Activated CD4-positive, alpha-beta memory T cell treated with anti-CD3 and anti-CD28 coated beads, Interleukin-2, amount 10 ng/mL, durations not matched to agents 7 days and 5 days (primary cell): ENCODE data around the gene CNIH2. TPM values are rescaled to one million over a fixed set of nuclear protein-coding genes. Genes with fewer than 3 reads are reported as not detected.
"Not testable (repeated sequence)": the region's sequence is repeated elsewhere in the genome, so short reads cannot be mapped to it uniquely, and the experiment has no call there.

ENCODE experiments used
- CTCF ChIA-PET: fragments of 350-600 bp; sonication (Branson Sonifier 250); formaldehyde crosslinking; loops from one replicate; lab custom pipeline; 2021; ENCODE audit warnings: antibody characterized with exemption, inconsistent platforms; lab: Charles Lee
- POLR2A ChIA-PET: fragments of 350-600 bp; sonication (Branson Sonifier 250); formaldehyde crosslinking; loops from one replicate; lab custom pipeline; 2021; ENCODE audit warnings: antibody characterized with exemption; lab: Charles Lee
- DNase-seq: peaks from one replicate; pipeline ENCODE4 v3.0.0-alpha.2; 2020
- H3K27ac Mint-ChIP-seq: one replicate; pipeline ENCODE4 v1.8.0; 2021; ENCODE audit warnings: mild to moderate bottlenecking, mixed read lengths
- H3K27me3 Mint-ChIP-seq: one replicate; pipeline ENCODE4 v1.8.0; 2021; ENCODE audit warnings: mixed read lengths
- H3K36me3 Mint-ChIP-seq: one replicate; pipeline ENCODE4 v1.8.0; 2021; ENCODE audit warnings: low read depth, mixed read lengths
- H3K4me1 Mint-ChIP-seq: one replicate; pipeline ENCODE4 v1.8.0; 2021; ENCODE audit warnings: mixed read lengths
- H3K4me3 Mint-ChIP-seq: one replicate; pipeline ENCODE4 v1.8.0; 2021; ENCODE audit warnings: mild to moderate bottlenecking, mixed read lengths
- H3K9me3 Mint-ChIP-seq: one replicate; pipeline ENCODE4 v1.8.0; 2021; ENCODE audit warnings: mixed read lengths
- total RNA-seq, 2 experiments: library from RNA; stranded (reverse); gene quantifications; one replicate each; pipeline ENCODE4 v1.2.3, GENCODE V29; 2021

The CNIH2 gene
- total RNA-seq, 2 experiments from 2014 or later, result 1.9 to 2.1 TPM

- H3K27ac Mint-ChIP-seq, result no peak overlapping the region
- ChIA-PET POLR2A (interaction anchor here (1.3 to 3.9 kb wide), 2 partner anchors 12 to 26 kb away, joined by 3 to 30 read pairs; partner anchors contain the start of gene YIF1A), CTCF (interaction anchor here (1.1 kb wide), 1 partner anchor 74 kb away, joined by 4 read pairs; no protein-coding TSS in a partner anchor)
- peaks cover 8% of the 10 kb centered on the region for H3K27me3 Mint-ChIP-seq
- peaks cover 39% of the 10 kb centered on the region for H3K4me1 Mint-ChIP-seq
- H3K36me3 Mint-ChIP-seq, result no peaks in the 10 kb centered on the region
- no peak for DNase-seq
- peaks cover 2% of the 10 kb centered on the region for H3K9me3 Mint-ChIP-seq
- no peak overlapping the region for H3K4me3 Mint-ChIP-seq
Measured at GRCh38 chr11:66314561-66315497, 36.9 kb downstream of the CNIH2 start.

GRCh38 chr11:66315498-66315885 is 37.5 kb downstream of the CNIH2 start:
- CTCF ChIA-PET, result interaction anchor here (1.1 kb wide), 1 partner anchor 73 kb away, joined by 4 read pairs; no protein-coding TSS in a partner anchor
- H3K27ac Mint-ChIP-seq, result no peak overlapping the region
- POLR2A ChIA-PET, result interaction anchor here (1.3 kb wide), 1 partner anchor 26 kb away, joined by 3 read pairs; the partner anchor contains the start of gene YIF1A

GRCh38 chr11:66315921-66316811 is 38.2 kb downstream of the CNIH2 start:
- DNase-seq, result no peak
- Mint-ChIP-seq H3K9me3 (peaks cover 7% of the 10 kb centered on the region), H3K27ac (no peak overlapping the region), H3K4me3 (no peak overlapping the region), H3K4me1 (peaks cover 43% of the 10 kb centered on the region), H3K27me3 (peaks cover 13% of the 10 kb centered on the region), H3K36me3 (no peaks in the 10 kb centered on the region)
- POLR2A ChIA-PET, result interaction anchor here (1.3 kb wide), 1 partner anchor 27 kb away, joined by 3 read pairs; the partner anchor contains the start of gene YIF1A
- CTCF ChIA-PET, result interaction anchor here (1.1 kb wide), 1 partner anchor 73 kb away, joined by 4 read pairs; no protein-coding TSS in a partner anchor

More at GRCh38 chr11:66315498-66315885, 37.5 kb downstream of the CNIH2 start:
- peaks cover 13% of the 10 kb centered on the region for H3K27me3 Mint-ChIP-seq
- H3K36me3 Mint-ChIP-seq, result no peaks in the 10 kb centered on the region
- peaks cover 43% of the 10 kb centered on the region for H3K4me1 Mint-ChIP-seq
- no peak overlapping the region for H3K4me3 Mint-ChIP-seq
- DNase-seq, result no peak
- peaks cover 7% of the 10 kb centered on the region for H3K9me3 Mint-ChIP-seq

DNA sequence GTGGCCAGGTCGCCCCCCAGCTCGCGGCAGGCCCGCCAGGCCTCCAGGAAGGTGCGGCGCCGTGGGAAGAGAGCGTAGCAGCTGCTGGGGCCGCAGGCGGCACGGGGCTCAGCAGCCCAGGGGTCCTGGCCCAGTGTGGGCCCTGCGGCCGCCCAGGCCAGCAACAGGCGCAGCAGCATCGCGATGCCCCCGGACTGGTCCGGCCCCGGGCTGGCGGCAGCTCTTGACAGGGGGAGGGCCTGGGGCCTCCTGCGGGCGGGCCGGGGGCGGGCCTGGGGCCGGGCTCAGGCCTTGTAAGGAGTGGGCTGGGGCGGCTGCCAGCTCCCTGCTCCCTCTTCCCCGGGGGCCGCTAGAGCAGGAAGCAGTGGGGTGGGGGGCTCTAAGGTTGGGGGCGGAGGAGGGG is 38.9 kb downstream of the CNIH2 start, which contains the start of gene CD248:
CD248 (minus strand) TSS at position 196 of the 403 bp plus-strand sequence; CDS start at position 179, 17 bp downstream.
- H3K36me3 Mint-ChIP-seq, result no peaks in the 10 kb centered on the region
- peaks cover 41% of the 10 kb centered on the region for H3K4me1 Mint-ChIP-seq
- ChIA-PET CTCF (no interaction called here), POLR2A (no interaction called here)
- H3K9me3 Mint-ChIP-seq, result peaks cover 7% of the 10 kb centered on the region
- DNase-seq, result no peak
- peak within 1 kb of the TSS; percentile 56 for H3K27ac Mint-ChIP-seq
- H3K4me3 Mint-ChIP-seq, result no peak within 1 kb of the TSS
- peaks cover 13% of the 10 kb centered on the region for H3K27me3 Mint-ChIP-seq

DNA sequence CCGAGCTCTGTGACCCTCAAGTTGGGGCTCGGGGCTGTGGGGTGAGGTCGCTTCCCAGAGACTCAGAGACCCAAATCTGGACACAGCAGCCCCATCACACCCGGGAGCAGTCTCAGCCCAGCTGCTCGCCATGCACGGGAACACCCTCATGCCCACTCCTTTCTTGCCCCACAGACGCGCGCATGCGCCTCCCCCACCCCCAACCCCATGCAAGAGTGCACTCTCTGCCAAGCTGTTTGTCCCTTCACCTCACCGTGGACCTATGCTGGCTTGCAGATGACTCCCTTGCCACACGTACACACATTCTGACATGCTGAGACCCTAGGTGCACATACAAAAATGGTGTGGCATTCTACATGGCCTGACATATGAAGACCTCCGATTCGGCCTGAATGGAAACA is 39.3 kb downstream of the CNIH2 start:
- peaks cover 7% of the 10 kb centered on the region for H3K9me3 Mint-ChIP-seq
- peaks cover 39% of the 10 kb centered on the region for H3K4me1 Mint-ChIP-seq
- H3K27me3 Mint-ChIP-seq, result peaks cover 13% of the 10 kb centered on the region
- peak overlapping the region; percentile 56 for H3K27ac Mint-ChIP-seq
- ChIA-PET CTCF (no interaction called here), POLR2A (no interaction called here)
- no peak for DNase-seq
- no peaks in the 10 kb centered on the region for H3K36me3 Mint-ChIP-seq
- H3K4me3 Mint-ChIP-seq, result no peak overlapping the region

DNA sequence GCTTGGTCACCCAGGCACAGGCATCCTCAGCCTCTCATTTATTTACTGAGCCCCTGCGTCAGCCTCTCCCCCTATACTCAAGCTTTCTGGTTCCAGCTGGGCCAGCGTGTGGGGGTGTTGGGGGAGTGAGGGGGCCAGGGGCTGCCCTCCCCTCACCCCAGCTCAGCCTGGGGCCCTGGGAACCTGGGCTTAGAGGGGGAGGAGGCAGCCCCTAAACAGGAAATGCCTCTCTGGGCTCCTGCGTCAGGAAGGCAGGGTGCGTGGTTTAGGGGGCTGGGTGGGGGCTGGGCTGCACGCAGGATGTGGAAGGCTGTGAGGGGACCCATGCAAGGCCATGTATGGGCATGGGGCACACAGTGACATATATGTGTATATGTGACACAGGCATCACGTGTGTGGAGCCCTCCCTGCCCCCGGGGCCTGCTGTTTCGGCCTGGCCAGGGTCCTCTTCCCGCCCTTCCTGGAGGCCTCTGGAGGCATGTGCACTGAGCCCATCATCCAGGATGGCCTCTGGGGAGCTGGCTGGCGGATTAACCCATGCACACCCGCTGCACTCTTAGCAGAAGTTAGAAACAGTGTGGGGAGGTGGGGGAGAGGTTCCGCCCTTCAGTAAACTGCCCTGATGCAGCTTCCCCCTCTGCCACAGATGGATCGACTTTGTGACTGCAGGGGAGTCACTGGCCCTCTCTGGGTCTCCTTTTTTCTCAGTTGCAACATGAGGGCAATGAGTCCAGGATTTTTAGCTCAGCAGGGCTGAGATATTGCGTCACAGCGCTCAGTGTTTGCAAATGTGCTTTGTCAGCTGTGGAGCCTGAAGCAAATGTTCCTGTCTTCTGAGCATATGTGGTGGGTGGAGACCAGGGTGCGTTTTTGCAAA is 40.0 kb downstream of the CNIH2 start:
- peaks cover 13% of the 10 kb centered on the region for H3K27me3 Mint-ChIP-seq
- H3K9me3 Mint-ChIP-seq, result peaks cover 7% of the 10 kb centered on the region
- CTCF ChIA-PET, result interaction anchor here (1.0 kb wide), 1 partner anchor 11 kb away, joined by 3 read pairs; no protein-coding TSS in a partner anchor
- peaks cover 38% of the 10 kb centered on the region for H3K4me1 Mint-ChIP-seq
- no peak overlapping the region for H3K4me3 Mint-ChIP-seq
- DNase-seq, result no peak
- H3K27ac Mint-ChIP-seq, result peak overlapping the region; percentile 56
- POLR2A ChIA-PET, result no interaction called here
- H3K36me3 Mint-ChIP-seq, result no peaks in the 10 kb centered on the region

- peaks cover 7% of the 10 kb centered on the region for H3K9me3 Mint-ChIP-seq
- no peak for DNase-seq
- ChIA-PET POLR2A (no interaction called here), CTCF (interaction anchor here (1.0 kb wide), 1 partner anchor 10 kb away, joined by 3 read pairs; no protein-coding TSS in a partner anchor)
- H3K4me1 Mint-ChIP-seq, result peaks cover 33% of the 10 kb centered on the region
- no peaks in the 10 kb centered on the region for H3K36me3 Mint-ChIP-seq
- H3K27me3 Mint-ChIP-seq, result peaks cover 13% of the 10 kb centered on the region
- H3K27ac Mint-ChIP-seq, result peak overlapping the region; percentile 10
- H3K4me3 Mint-ChIP-seq, result no peak overlapping the region
Measured at GRCh38 chr11:66318600-66318970, 40.6 kb downstream of the CNIH2 start.

DNA sequence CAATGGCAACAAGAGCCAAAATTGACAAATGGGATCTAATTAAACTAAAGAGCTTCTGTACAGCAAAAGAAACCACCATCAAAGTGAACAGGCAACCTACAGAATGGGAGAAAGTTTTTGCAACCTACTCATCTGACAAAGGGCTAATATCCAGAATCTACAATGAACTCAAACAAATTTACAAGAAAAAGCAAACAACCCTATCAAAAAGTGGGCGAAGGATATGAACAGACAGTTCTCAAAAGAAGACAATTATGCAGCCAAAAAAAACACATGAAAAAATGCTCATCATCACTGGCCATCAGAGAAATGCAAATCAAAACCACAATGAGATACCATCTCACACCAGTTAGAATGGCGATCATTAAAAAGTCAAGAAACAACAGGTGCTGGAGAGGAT is 42.3 kb downstream of the CNIH2 start:
- POLR2A ChIA-PET, H3K36me3 Mint-ChIP-seq, CTCF ChIA-PET, H3K27ac Mint-ChIP-seq, H3K9me3 Mint-ChIP-seq, DNase-seq, H3K4me3 Mint-ChIP-seq: not testable (repeated sequence)
- H3K27me3 Mint-ChIP-seq, result peaks cover 13% of the 10 kb centered on the region
- H3K4me1 Mint-ChIP-seq, result peaks cover 27% of the 10 kb centered on the region

DNA sequence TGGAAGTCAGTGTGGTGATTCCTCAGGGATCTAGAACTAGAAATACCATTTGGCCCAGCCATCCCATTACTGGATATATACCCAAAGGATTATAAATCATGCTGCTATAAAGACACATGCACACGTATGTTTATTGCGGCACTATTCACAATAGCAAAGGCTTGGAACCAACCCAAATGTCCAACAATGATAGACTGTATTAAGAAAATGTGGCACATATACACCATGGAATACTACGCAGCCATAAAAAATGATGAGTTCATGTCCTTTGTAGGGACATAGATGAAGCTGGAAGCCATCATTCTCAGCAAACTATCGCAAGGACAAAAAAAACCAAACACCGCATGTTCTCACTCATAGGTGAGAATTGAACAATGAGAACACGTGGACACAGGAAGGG is 42.8 kb downstream of the CNIH2 start:
- DNase-seq, POLR2A ChIA-PET, H3K36me3 Mint-ChIP-seq, H3K4me3 Mint-ChIP-seq, H3K9me3 Mint-ChIP-seq, H3K27ac Mint-ChIP-seq, CTCF ChIA-PET: not testable (repeated sequence)
- Mint-ChIP-seq H3K4me1 (peaks cover 30% of the 10 kb centered on the region), H3K27me3 (peaks cover 11% of the 10 kb centered on the region)

- peaks cover 37% of the 10 kb centered on the region for H3K4me1 Mint-ChIP-seq
- H3K27me3 Mint-ChIP-seq, result peaks cover 11% of the 10 kb centered on the region
- no peak overlapping the region for H3K4me3 Mint-ChIP-seq
- no peak overlapping the region for H3K27ac Mint-ChIP-seq
- ChIA-PET POLR2A (no interaction called here), CTCF (interaction anchor here (0.5 to 1.4 kb wide), 2 partner anchors 10 to 110 kb away, joined by 3 to 12 read pairs; no protein-coding TSS in a partner anchor)
- H3K9me3 Mint-ChIP-seq, result peaks cover 7% of the 10 kb centered on the region
- DNase-seq, result no peak
- no peaks in the 10 kb centered on the region for H3K36me3 Mint-ChIP-seq
Measured at GRCh38 chr11:66321606-66322005, 43.6 kb downstream of the CNIH2 start.

DNA sequence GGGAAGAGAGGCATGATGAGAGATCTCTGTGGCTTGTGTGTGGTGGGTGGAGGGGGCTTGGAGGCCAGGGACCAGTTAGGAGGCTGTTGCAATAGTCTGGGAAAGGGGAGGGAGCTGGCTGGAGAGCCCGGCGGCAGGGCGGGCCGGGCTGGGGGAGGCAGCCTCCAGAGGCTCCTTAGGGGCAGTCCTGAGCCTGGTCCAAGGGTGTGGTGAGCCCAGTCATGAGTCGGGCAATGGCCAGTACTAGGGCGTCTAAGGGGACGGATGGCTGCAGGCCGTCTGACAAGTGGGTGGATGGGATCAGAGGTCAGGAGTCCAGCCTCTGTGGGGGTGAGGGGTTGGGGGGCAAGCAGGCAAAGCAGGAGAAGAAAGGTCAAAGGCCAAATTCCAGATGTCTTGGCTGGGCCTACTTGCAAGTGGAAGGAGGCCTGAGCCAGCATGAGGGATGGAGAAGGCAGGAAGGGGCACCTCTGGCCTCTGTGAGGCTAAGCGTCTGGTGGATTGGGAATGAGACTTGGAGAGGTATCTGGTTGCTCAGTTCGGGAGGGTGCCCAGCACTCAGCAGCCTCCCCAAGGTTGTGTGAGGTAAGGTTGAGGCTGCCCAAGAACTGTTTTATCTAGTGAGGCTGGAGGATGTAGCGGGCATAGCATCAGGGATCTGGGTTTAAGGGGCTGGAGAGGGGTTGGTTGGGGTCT is 44.9 kb downstream of the CNIH2 start:
- Mint-ChIP-seq H3K27me3 (peaks cover 11% of the 10 kb centered on the region), H3K36me3 (no peaks in the 10 kb centered on the region), H3K4me1 (peaks cover 41% of the 10 kb centered on the region), H3K9me3 (peaks cover 7% of the 10 kb centered on the region), H3K27ac (no peak overlapping the region), H3K4me3 (no peak overlapping the region)
- POLR2A ChIA-PET, result no interaction called here
- CTCF ChIA-PET, result no interaction called here
- no peak for DNase-seq
